ENCODE results near the gene PUS7. TPM values are rescaled to one million over a fixed set of nuclear protein-coding genes. Genes with fewer than 3 reads are reported as not detected.

Gene PUS7
- total RNA-seq, 4 donors from 2014 or later: 13.4 to 66.2 (median 17.8) TPM

DNA sequence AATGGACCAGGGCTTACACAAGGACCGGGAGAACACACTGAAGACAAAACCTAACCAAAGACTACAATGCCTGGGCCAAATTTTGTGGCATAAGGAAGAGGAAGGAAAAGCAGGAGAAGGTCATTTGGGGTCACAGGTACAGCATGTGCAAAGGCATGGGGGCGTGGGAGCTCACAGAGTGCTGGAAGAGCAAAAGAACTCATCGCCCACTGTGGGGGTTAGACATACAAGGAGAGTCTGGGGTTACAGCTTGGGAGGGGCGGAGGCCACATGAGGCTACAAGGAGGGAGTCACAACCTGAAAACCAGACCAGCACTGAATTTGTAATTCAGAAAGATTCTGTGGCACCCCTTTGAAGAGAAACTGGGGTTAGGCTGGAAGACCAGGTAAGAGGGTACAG is 9.7 kb downstream of the PUS7 start:
- DNase-seq (no peak), ATAC-seq (no peak)
- in situ Hi-C loops (cut with MboI; ENCODE audit: low sequenced_read_pairs in 4 of 4): no loop called here
- H3K9me3 ChIP-seq: no peaks in the 10 kb centered on the region
- intact Hi-C loops (cut with DNase I; ENCODE audit: low total_unique reads): no loop called here
- no peak overlapping the region for H3K4me3 ChIP-seq
- peaks cover 0 to 8% of the 10 kb centered on the region in 2 donors for H3K36me3 ChIP-seq
- TF ChIP-seq, protein P1, sequence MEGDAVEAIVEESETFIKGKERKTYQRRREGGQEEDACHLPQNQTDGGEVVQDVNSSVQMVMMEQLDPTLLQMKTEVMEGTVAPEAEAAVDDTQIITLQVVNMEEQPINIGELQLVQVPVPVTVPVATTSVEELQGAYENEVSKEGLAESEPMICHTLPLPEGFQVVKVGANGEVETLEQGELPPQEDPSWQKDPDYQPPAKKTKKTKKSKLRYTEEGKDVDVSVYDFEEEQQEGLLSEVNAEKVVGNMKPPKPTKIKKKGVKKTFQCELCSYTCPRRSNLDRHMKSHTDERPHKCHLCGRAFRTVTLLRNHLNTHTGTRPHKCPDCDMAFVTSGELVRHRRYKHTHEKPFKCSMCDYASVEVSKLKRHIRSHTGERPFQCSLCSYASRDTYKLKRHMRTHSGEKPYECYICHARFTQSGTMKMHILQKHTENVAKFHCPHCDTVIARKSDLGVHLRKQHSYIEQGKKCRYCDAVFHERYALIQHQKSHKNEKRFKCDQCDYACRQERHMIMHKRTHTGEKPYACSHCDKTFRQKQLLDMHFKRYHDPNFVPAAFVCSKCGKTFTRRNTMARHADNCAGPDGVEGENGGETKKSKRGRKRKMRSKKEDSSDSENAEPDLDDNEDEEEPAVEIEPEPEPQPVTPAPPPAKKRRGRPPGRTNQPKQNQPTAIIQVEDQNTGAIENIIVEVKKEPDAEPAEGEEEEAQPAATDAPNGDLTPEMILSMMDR (IDR thresholded peaks at IDR 0.05 in 4 of 5, conservative IDR thresholded peaks at IDR 0.05 in 1 of 5): no peak
- TF ChIP-seq POLR2A (IDR thresholded peaks at IDR 0.05): no peak
- no peak overlapping the region for H3K27ac ChIP-seq
- no peaks in the 10 kb centered on the region for H3K27me3 ChIP-seq
- peaks cover 0 to 3% of the 10 kb centered on the region in 2 donors for H3K4me1 ChIP-seq

DNA sequence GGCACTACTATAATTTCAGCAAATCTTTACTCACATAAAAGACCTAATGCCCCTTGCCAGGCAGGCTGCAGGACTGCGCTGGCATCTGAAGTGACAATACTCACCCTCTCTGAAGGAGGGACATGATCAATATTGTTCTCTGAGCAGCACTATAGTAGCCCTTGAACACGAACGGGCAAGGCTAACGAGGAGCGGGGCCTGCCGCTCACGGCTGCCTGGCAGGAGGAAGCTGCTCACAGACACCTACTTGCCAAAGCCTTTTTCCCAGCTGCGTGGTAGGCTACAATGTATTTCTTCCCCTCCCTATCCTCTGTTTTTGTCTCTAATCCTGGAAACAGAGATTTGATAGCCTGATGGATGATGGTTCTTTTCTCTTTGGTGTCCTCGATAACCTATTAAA is 19.9 kb downstream of the PUS7 start:
- Histone ChIP-seq H3K4me1 (no peaks in the 10 kb centered on the region), H3K27me3 (no peaks in the 10 kb centered on the region), H3K9me3 (no peaks in the 10 kb centered on the region), H3K4me3 (no peak overlapping the region), H3K36me3 (peaks cover 0 to 75% of the 10 kb centered on the region in 2 donors), H3K27ac (no peak overlapping the region)
- in situ Hi-C loops (cut with MboI; ENCODE audit: low sequenced_read_pairs in 4 of 4) (no loop called here), intact Hi-C loops (cut with DNase I; ENCODE audit: low total_unique reads) (no loop called here)
- no peak for TF ChIP-seq POLR2A (IDR thresholded peaks at IDR 0.05)
- TF ChIP-seq, protein P1 (IDR thresholded peaks at IDR 0.05 in 4 of 5, conservative IDR thresholded peaks at IDR 0.05 in 1 of 5): no peak
- DNase-seq (no peak), ATAC-seq (no peak)

DNA sequence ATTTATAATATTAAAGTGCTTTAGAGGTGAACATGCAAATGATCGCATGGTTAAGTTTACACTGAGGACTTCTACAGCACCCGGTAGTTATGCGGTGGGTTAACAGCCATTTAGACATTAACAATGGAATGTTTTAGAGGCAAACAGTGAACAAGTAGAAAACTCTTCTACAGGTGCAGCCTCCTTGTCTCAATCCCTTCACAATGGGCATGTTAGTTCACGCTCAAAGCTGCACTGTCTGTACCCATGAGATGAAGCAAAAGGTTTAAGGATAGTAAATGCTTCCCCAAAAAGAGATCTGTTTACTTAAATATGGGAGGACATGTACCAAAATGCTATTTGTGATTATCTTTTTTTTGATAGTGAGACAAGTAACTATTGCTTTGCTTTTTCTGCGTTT is 25.1 kb downstream of the PUS7 start:
- intact Hi-C loops (cut with DNase I; ENCODE audit: low total_unique reads) (no loop called here), in situ Hi-C loops (cut with MboI; ENCODE audit: low sequenced_read_pairs in 4 of 4) (no loop called here)
- Histone ChIP-seq H3K4me1 (no peaks in the 10 kb centered on the region), H3K27me3 (no peaks in the 10 kb centered on the region), H3K36me3 (peaks cover 0 to 32% of the 10 kb centered on the region in 2 donors), H3K4me3 (no peak overlapping the region), H3K9me3 (no peaks in the 10 kb centered on the region), H3K27ac (no peak overlapping the region)
- DNase-seq: no peak
- TF ChIP-seq, protein P1 (IDR thresholded peaks at IDR 0.05 in 4 of 5, conservative IDR thresholded peaks at IDR 0.05 in 1 of 5): no peak
- no peak for TF ChIP-seq POLR2A (IDR thresholded peaks at IDR 0.05)
- no peak for ATAC-seq

DNA sequence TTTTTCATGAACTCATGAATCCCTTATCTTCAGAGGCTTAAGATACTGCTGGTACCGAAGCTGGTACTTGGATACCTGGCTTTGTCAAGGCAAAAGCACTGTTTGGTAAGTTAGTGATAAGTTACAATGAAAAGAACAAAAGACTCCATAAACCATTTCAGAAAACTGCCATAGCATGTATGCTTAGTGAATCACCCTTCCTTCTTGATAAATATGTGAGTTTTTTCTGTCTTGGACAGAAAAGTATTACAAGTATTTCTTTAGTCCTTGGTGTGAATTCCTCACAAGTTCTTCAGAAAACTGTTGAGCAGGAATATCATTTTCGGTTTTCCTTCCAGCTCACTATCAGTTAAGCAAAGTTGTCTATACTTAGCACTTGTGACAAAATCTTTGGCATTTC is 25.6 kb downstream of the PUS7 start:
- TF ChIP-seq, protein P1 (IDR thresholded peaks at IDR 0.05 in 4 of 5, conservative IDR thresholded peaks at IDR 0.05 in 1 of 5): no peak
- in situ Hi-C loops (cut with MboI; ENCODE audit: low sequenced_read_pairs in 4 of 4) (no loop called here), intact Hi-C loops (cut with DNase I; ENCODE audit: low total_unique reads) (no loop called here)
- no peak overlapping the region for H3K27ac ChIP-seq
- ATAC-seq: no peak
- no peak overlapping the region for H3K4me3 ChIP-seq
- DNase-seq: no peak
- H3K36me3 ChIP-seq: peaks cover 0 to 27% of the 10 kb centered on the region in 2 donors
- H3K27me3 ChIP-seq: no peaks in the 10 kb centered on the region
- H3K9me3 ChIP-seq: no peaks in the 10 kb centered on the region
- H3K4me1 ChIP-seq: no peaks in the 10 kb centered on the region

DNA sequence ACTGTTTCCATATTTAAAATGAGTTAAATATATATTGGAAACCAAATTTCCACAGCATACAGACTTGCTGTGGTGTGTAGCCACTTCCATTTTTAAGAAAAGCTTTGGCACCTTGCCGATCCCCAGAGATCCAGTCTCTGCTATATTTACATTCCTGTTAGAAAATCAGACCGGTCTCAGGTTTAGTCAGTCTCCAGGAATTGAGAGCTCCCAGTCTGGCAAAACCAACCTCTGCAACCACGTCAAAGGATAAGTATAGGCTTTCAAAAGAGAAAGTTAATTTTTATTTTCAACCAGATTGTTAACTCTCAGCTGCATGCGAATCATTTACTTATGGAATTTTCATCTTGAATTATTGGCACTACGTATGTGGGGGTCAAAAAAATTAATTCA is 28.2 kb downstream of the PUS7 start:
- in situ Hi-C loops (cut with MboI; ENCODE audit: low sequenced_read_pairs in 4 of 4): no loop called here
- H3K36me3 ChIP-seq: peaks cover 0 to 10% of the 10 kb centered on the region in 2 donors
- H3K4me3 ChIP-seq: no peak overlapping the region
- H3K27ac ChIP-seq: peak overlapping the region in 1 of 4 donors; percentile 18
- no peak for DNase-seq
- intact Hi-C loops (cut with DNase I; ENCODE audit: low total_unique reads): no loop called here
- H3K9me3 ChIP-seq: no peaks in the 10 kb centered on the region
- no peaks in the 10 kb centered on the region for H3K27me3 ChIP-seq
- TF ChIP-seq, protein P1 (IDR thresholded peaks at IDR 0.05 in 4 of 5, conservative IDR thresholded peaks at IDR 0.05 in 1 of 5): no peak
- TF ChIP-seq POLR2A (IDR thresholded peaks at IDR 0.05): no peak
- H3K4me1 ChIP-seq: no peaks in the 10 kb centered on the region
- ATAC-seq: no peak

Data from gastrocnemius medialis (tissue), 4 donors.